GM19468 (cell line): ENCODE measurements around the gene TMSB15B.
A peak's percentile ranks its signal among the peaks of the same experiment; 100 is the strongest.
"Not testable (repeated sequence)": the region's sequence is repeated elsewhere in the genome, so short reads cannot be mapped to it uniquely, and the experiment has no call there.

Source experiments
- ATAC-seq: cut with Tn5 transposase; IDR thresholded peaks from one replicate; pipeline ENCODE4 v1.9.1; 2021; ENCODE audit warnings: mild to moderate bottlenecking, moderate library complexity, moderate number of reproducible peaks; ENCODE audit not compliant: unreplicated experiment; ENCODE audit errors: extremely low read depth

The TMSB15B gene

DNA sequence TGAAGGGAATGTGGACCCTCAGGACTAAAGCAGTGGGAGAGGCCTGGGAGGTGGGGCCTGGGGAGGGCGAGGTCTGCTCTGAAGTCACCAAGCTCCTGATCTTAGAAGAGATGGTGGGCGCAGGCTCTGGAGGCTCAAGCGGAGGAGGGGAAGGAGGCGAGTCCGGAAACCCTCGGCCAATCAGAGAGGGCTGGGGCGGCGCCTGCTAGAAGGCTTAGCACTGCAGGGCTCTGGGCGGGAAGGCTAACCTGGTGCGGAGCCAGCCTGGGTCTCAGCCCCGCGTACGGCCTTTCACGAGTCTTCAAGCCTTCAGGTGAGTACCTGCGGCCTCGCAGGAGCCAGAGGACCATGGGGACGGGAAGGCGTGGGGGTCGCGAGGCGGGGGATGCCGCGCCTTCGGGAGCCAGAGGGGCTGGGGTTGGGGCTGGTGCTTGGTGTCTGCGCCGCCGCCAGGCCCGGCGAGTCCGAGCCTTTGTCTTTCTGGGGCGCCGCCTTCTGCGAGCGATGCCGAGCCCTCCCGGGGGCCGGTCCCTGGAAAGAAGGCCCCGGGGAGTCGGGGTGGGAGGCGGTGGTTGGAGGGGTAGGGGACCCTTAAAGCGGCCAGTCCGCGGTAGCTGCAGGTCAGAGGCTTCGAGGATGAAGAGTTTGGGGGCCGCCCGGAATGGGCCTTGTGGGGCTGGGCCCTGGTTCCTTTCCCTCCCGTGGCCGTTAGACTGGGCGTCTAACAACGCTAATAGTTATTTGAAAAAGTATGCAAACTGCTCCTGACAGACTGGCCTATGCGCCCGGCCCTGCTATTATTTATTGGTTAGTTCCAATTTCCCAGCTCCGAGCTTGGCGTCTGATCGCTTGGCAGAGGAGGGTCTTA is at the start of gene TMSB15B:
Gene TMSB15B, plus strand, starts transcription at position 217 of the 868 bp plus-strand sequence.
- ATAC-seq = peak; percentile 41

DNA sequence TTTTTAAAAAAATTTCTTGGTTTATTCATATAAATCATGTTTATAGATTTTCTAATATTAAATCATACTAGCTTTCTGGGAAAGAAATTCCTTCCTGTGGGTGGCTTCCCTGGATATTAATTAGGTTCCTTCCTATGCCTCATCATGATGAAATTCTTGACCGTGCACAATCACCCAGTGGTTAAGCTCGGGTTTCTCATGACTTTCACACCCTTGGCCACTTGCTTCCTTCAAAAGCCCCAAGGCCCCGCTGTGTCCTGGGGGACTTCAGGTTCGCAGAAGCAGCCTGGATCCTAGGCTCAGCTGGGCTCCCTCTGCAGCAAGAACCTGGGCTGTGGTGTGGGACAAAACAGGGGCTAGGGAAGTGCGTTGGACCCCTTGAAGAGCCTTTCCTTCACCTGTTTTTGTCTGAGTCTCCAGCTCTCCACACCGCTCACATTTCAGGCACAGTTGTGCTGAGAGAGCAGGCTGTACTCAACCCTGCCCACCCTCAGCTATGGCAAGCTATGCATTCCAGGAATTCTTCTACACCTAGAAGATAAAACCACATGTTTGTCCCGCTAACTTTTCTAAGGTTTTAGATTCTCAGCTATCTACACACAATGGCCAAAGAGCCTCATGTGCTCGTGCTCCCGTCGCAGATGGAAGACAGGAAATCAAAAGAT is 48.9 kb upstream of the TMSB15B start:
- no peak for ATAC-seq

DNA sequence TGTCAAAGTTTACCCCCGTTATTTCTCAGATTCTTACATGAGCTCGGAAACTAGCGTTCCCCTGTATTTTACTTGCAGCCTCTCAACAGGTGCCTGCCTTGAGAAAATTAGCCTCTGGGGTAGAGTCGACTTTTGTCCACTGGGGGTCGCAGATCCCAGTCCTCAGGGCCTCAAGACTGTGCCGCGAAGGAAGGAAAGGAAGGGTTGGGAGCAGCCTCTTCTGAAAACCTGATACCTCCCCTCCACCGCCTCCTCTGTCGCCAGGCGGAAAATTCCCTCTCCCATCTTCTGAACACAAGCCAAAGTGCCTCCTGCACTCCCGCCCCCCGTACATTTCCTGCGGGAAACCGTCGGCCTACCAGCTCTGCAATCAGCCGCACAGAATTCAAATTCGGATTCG is 44.4 kb upstream of the TMSB15B start:
- ATAC-seq = no peak

DNA sequence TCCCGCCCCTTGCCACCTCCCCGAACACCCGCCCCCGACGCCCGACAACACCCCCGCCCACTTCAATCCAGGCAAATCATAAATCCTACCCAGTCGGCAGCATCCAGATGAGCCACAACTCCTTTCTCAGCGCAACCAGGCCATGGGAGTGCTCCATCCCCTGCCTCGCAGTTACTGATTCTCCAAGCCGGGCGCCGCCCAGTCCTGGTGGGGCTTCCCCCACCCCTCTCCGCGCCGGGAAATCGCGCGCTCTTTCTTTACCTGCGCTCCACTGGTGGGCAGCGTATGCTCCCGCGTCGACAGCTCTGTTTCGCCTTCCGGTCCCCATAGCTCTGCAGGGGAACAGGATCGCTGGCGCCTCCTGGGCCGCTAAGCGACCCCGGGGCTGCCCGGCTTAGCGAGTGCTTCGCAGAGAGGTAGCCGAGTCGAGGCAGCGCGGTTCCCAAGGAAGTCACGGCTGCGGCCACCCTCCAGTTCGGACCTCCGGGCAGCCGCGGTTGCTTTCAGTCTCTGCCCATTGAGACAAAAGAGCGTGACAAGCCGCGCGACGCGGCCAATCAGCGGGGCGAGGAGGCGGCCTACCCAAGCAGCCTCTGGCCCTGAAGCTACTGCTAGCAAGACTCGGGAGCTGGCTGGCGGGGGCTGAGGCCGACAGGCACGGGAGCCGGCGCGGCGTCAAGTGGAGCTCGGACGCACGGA is 43.7 kb upstream of the TMSB15B start:
- peak; percentile 53 for ATAC-seq

DNA sequence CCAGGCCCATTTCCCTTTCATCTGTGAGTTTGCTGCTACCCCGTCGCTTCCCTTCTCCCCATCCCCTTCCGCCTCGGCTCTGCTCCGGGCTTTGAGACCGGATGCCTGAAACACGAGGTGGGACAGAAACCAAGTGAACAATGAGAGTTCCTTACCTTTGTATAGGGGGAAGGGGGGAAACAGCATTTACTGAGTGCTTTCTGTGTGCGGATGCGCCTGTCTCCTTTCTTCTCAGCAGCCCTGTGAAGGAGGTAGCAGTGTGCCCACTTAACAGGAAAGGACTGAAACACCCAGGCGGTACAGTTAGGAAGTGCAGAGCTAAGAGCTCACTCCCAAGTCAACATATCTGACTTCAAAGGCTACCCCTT is 43.2 kb upstream of the TMSB15B start:
- peak; percentile 16 for ATAC-seq

DNA sequence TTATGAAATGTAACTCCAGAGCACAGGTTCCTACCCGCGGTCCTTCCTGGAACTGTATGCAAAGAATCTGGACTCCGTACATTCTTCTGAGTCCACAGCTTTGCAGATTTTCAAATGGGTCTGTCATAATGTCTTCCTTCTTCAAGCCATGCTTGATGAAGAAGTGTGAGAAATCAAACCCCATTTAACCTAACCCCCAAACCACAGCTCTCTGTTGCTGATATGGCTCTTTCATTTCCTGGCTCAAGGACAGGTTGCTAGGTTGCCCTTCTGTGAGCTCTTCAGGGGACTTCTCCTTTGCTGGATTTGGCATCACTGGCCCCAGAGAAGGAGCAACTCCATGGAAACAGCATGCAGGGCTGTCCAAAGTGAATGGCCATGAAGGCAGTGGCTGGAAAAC is 41.9 kb upstream of the TMSB15B start:
- ATAC-seq = not testable (repeated sequence)

DNA sequence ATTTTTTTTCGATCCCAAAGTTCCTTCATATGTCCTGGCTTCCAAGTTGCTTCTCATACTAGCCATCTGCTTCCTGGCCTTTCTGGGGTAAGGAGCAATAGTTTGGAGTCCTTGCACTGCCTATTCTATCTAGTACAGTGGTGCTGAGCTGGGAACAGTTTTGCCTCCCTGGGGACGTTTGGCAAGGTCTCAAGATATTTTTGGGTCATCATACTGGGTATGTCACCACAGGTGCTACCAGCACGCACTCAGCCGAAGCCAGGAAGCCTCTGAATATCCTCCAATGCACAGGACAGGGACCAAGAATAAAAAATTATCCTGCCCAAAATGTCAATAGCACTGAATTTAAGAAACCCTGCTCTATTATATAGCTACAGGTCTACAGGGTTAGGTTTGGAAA is 35.4 kb upstream of the TMSB15B start:
- peak; percentile 39 for ATAC-seq

DNA sequence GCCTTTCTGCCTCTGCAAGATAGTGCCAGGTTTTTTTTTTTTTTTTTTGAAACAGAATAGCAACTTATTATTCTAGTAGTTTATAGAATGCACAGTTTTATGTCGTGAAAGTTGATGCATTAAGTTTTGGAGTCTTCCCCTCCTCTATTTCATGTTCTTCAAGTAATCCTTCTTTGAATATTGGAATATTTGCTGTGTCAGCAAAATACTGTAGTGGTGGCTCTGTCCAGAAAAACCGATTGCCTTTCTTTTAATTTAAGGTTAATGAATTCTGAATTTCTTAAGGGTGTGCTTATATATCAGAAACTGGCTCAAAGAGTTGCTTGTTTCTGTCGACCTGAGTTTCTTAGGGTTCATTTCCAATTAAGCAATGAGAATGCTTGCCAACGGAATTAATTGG is 34.8 kb upstream of the TMSB15B start:
- no peak for ATAC-seq

DNA sequence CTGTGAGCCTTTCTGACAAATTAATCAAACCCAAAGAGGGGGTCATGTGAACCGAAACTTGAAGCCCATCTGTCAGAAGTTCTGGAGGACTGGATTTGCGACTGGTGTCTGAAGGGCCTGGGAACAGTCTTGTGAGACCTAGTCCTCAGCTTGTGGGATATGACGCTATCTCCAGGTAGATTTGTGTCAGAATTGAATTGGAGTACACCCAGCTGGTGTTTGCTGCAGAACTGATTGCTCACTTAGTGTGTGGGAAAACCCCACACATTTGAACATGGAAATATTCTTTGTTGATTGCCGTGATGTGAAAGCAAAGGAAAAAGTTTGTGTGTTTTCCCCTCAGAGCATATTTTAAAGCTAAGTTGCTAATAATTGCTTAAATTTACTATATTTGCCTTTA is 30.3 kb upstream of the TMSB15B start:
- ATAC-seq = no peak

DNA sequence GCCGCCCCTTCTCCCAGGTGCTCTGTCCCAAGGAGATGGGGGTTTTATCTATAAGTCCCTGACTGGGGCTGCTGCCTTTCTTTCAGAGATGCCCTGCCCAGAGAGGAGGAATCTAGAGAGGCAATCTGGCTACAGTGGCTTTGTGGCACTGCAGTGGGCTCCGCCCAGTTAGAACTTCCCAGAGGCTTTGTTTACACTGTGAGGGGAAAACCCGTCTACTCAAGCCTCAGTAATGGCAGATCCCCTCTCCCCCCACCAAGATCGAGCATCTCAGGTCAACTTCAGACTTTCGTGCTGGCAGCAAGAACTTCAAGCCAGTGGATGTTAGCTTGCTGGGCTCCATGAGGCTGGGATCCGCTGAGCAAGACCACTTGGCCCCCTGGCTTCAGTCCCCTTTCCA is 22.2 kb upstream of the TMSB15B start:
- ATAC-seq = not testable (repeated sequence)

DNA sequence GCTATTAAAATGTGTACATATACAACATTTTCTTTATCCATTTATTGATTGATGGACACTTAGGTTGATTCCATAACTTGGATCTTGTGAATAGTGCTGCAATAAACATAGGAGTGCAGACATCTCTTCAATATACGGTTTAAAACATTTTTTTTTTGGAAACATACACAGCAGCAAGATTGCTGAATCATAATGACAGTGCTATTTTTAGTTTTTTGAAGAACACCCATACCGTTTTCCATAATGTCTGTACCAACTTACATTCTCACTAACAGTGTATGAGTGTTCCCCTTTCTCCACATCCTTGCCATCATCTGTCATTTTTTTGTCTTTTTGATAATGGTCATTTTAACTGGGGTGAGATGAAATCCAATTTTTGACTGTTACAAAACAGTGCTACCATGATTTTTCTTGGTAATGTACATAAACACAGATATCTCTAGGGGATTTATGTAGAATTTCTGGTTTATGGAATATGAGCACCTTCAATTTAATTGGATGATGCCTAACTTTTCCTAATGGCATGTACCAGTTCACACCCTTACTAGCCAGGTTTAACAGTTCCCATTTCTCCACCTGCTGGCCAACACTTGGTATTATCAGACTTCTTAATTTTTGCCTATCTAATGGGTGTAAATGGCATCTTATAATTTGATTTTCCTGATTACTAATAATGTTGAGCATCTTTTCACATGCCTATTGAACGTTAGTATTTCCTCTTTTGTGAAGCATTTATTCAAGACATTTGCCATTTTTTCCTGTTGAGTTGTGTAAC is 21.0 kb upstream of the TMSB15B start:
- no peak for ATAC-seq

DNA sequence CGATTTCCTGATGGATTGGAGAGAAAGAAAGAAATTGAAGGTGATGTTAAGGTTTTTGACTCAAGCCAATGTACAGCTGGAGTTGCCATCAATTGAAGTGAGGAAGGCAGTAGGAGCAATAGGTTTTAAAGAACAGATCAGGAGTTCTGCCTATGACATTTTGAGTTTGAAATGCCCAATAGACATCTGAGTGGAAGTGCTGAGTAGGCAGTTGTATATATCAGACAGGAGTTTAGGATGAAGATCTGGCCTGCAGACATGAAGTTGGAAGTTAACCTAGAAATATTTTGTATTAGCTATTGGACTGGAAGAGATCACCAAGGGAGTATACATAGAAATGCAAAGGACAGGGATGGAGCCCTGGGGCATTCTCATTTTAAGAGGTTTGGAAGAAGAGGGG is 12.9 kb upstream of the TMSB15B start:
- no peak for ATAC-seq

DNA sequence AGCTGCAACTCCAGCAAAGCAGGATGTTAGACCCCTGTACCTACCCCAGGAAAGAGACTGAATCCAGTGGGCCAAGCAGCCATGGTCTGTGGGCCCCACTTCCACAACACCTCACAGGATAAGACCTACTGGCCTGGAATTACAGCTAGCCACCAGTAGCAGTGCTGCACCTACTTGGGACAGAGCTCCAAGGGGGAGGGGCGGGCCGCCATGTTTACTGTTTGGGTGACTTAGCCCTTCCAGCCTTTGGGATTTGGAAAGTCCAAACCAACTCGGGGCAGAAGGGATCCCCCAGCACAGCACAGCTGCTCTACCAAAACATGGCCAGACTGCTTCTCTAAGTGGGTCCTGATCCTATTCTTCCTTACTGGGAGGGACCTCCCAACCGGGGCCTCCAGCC is 9.1 kb upstream of the TMSB15B start:
- ATAC-seq = no peak

DNA sequence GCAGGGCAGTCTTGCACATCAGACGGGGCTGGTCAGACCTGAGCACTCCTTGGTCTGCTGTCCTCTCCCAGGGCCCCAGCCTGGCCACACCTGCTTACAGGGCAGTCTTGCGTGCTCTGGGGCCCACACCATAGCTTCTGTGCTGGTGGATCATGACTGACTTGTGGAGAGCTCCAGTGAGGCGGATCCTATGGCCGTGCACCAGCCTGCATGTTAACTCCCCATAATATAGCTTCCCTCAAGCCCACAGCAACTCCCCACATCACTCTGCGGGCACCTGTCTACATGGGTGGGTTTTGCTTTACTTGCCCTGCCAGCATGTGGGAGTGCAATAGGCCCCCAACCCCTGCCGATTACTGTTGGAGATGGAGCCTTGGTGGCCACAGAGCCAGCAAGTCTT is 8.2 kb upstream of the TMSB15B start:
- no peak for ATAC-seq

DNA sequence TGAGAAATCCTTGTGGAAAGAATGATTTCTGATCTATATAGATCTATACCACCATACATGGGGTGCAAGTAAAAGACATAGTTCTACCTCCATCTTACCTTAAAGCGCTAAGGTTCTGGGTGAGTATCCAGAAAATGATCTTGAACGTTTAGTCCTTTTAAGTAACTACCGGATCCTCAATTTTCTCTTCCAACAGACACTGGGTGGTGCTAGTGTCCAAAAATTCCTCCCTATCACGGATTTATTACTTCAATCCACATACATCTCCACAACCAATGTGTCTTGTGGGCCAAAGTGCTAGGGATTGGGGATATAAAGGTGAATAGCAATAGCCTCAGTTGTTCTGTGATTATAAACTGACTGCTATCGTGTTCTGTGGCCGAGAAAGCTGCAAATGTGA is 1.8 kb upstream of the TMSB15B start:
- ATAC-seq = not testable (repeated sequence)

DNA sequence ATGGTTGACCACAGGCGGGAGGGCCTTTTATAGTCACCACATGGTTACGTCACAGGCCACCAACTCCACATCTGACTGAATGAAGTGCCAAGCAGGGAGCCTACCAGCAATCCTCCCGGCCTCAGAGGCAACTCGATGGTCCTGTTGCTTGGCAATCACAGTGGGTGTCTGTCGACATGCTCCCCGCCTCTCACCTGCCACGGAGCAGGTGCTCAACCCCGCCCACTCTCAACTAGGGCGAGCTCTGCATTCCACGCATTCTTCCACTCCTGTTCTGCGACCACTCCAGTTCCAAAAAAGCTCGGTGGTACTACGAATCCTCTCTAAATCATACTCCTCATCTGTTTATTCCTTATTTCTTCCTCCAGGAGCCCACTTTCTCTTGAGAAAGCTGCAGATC is 21.1 kb downstream of the TMSB15B start:
- ATAC-seq = not testable (repeated sequence)

DNA sequence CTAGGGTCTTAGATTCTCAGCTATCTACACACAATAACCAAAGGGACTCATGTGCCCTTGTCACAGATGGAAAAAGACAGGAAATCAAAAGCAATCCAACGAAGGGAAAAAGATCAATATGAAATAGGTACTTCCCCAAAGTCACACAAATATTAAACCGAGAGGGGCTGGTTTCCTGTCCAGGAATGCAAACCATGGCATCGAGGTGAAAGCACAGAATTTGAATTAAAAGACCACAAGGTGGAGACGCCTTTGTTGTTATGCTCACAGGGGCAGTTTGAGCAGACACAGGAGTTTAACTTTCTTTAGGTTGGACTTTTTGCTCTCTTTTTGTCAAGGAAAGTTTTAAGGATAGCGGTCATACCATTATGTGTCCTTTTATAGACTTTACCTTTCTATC is 36.8 kb downstream of the TMSB15B start:
- ATAC-seq = peak; percentile 58

DNA sequence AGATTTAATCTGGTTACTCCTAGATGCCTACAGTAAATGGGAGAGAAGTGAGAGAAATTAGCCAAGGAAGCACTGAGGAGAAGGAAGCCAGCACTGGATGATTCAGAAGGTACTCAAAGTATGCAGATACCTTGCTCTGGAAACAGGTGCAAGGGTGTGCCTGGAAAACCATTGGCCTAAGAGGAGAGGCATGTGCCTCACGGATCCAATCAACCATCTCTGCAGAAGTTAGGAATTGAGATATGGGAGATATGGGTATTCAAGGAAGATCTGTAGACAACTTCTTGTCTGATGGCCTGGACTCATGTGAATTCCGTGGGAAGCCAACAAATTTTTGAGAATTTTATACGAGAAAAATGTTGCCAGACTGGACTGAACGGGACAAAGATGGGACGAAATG is 46.4 kb downstream of the TMSB15B start:
- no peak for ATAC-seq

DNA sequence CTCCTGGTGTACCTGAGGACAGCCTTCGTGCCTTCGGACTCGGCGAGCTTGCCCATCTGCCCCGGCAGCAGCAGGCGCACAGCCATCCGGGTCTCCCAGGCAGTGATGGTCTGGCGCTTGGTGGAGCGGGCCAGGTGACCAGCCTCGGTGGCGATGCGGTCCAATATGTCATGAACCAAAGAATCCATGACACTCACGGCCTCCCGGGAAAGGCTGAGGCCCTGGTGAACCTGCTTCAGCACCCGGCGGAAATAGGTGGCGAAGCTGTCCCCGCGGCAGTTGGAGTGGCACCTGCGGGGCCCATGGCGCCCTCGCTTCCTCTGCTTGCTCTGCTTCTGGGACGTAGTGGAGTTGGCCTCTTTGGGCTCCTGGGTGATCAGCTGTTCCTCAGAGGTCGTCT is 50.7 kb downstream of the TMSB15B start:
- ATAC-seq = no peak

DNA sequence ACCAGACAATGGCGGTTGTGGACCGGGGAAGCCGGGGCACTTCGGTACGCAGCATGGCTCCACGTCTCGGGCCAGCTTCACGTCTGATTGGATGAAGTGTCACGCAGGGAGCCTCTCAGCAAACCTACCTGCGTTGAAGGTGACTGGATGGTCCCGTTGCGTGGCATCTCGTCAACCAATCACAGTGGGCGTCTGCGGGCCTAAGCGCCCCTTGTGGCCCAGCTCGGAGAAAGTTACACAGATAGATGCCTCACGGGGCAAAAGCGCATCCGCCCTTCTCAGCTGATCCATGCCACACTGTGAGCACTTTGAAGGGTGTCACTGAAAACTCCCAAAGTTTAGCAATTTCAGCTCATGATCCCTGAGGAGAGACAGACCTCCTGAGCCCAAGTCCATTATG is 51.2 kb downstream of the TMSB15B start, which contains the start of gene H2BW1:
Gene H2BW1, minus strand, starts transcription at position 103 of the 400 bp plus-strand sequence. CDS start 132 bp downstream, outside the sequence.
- no peak for ATAC-seq
